DOHH2 (cell line): Measurements from ENCODE around the gene JADE1.

Experiments used
- CTCF ChIP-seq: fragments of 200-600 bp; sonication (generic); IDR thresholded peaks from one replicate; pipeline ENCODE4 v1.5.1; 2014; ENCODE audit warnings: antibody characterized with exemption, mild to moderate bottlenecking, low read depth, low read length; ENCODE audit not compliant: poor library complexity, severe bottlenecking
- EZH2phosphoT487 ChIP-seq: fragments of 200-600 bp; sonication (generic); IDR thresholded peaks from 2 replicates; pipeline ENCODE4 v1.6.1; 2017; ENCODE audit warnings: borderline replicate concordance, mild to moderate bottlenecking, antibody characterized with exemption, low read length, moderate library complexity, mixed read lengths

DNA sequence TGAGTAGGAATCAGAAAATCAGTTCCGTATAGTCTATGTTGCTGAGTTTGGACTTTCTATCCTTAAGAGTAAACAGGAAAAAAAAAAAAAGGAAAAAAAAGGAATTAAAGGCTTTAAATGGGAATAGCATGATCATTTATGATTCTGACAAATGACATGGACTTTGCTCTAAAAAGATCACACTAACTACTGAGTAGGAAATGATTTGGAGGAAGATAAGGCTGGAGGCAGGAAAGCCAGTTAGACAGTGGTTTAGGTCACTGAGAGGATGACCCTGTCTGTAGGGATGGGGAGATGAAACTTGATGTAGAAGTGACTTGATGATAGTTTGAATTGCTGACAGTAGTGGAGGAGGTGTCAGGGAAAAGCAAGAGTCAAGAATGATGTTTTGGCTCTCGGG lies 9.2 kb upstream of the JADE1 start:
- no peak for TF ChIP-seq CTCF
- TF ChIP-seq EZH2phosphoT487, result no peak
